Lower leg skin (tissue), 3 donors: ENCODE results near the gene TRAF3IP1.

Experiments
- CTCF ChIP-seq, 3 donors: fragments of 450-650 bp; IDR thresholded peaks; one replicate each; pipeline ENCODE4 v1.5.1; 2016; ENCODE audit warnings: antibody characterized with exemption in 3 of 3, mild to moderate bottlenecking in 3 of 3, moderate library complexity in 2 of 3
- POLR2A ChIP-seq, 2 donors: fragments of 450-650 bp; IDR thresholded peaks; one replicate each; pipeline ENCODE4 v1.6.1; 2016 to 2017; ENCODE audit warnings: antibody characterized with exemption in 2 of 2, mild to moderate bottlenecking in 1 of 2, moderate library complexity in 1 of 2

- no peak for TF ChIP-seq CTCF (IDR thresholded peaks at IDR 0.05)
- no peak for TF ChIP-seq POLR2A (IDR thresholded peaks at IDR 0.05)
Observed at GRCh38 chr2:238404406-238405216, 84.3 kb downstream of the TRAF3IP1 start.
